Testis (tissue), 2 donors: ENCODE results near the gene NPIPB8.

Experiments used
- CTCF ChIP-seq, 3 experiments: fragments of 450-650 bp in 2 of 3; fragments of 200-600 bp in 1 of 3; sonication (generic) in 1 of 3; IDR thresholded peaks; one replicate each; pipeline ENCODE4 v1.5.1; 2016 to 2019; ENCODE audit warnings: antibody characterized with exemption in 3 of 3, mild to moderate bottlenecking in 2 of 3, moderate library complexity in 1 of 3
- POLR2A ChIP-seq: fragments of 450-650 bp; IDR thresholded peaks from one replicate; pipeline ENCODE4 v1.6.1; 2017; ENCODE audit warnings: antibody characterized with exemption, mild to moderate bottlenecking, moderate library complexity

- TF ChIP-seq CTCF (IDR thresholded peaks at IDR 0.05) = no peak
- TF ChIP-seq POLR2A = no peak
Measured at GRCh38 chr16:28592979-28593553, 44.8 kb upstream of the NPIPB8 start.
